ES-I3 (cell line): ENCODE results near the gene NET1.

Experiments
- H3K36me3 ChIP-seq: 2 replicates; pipeline ENCODE4 v1.6.1; 2013; ENCODE audit warnings: mild to moderate bottlenecking, low read length, control low read depth, moderate library complexity; ENCODE audit not compliant: insufficient read depth
- H3K4me1 ChIP-seq: 2 replicates; pipeline ENCODE4 v1.6.1; 2013; ENCODE audit warnings: mild to moderate bottlenecking, control low read depth, low read length; ENCODE audit not compliant: insufficient read depth
- H3K9ac ChIP-seq: 2 replicates; pipeline ENCODE4 v1.6.1; 2013; ENCODE audit warnings: low read depth, mild to moderate bottlenecking, low read length, moderate library complexity
- H3K9me3 ChIP-seq: 2 replicates; pipeline ENCODE4 v1.6.1; 2013; ENCODE audit warnings: mild to moderate bottlenecking, low read length, moderate library complexity; ENCODE audit not compliant: control insufficient read depth, insufficient read depth

NET1 gene

GRCh38 chr10:5485948-5486852, 73.8 kb downstream of the NET1 start:
- H3K9ac ChIP-seq, result no peak overlapping the region

DNA sequence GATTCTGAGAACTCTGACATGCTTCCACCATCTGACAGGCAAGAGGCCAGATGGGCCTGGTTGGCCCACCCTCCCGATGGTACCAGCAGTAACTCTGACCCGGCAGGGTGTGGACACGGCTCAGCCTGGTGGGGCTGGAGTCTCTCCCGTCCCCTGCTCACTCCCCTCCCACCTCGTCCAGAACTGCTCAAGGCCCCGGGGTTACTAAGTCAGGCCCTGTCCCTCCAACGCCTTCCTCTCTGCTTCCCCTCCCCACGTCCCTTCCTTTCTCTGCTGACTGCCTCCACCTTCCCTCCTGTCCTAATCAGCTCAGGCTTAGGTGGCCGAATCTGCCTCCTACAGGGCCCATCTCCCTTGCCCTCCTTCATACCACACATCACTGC, 74.5 kb downstream of the NET1 start:
- no peaks in the 10 kb centered on the region for H3K36me3 ChIP-seq
- H3K9me3 ChIP-seq, result peaks cover 3% of the 10 kb centered on the region
- no peak overlapping the region for H3K9ac ChIP-seq
- H3K4me1 ChIP-seq, result peaks cover 23% of the 10 kb centered on the region

More at GRCh38 chr10:5485948-5486852, 73.8 kb downstream of the NET1 start:
- H3K4me1 ChIP-seq, result peaks cover 23% of the 10 kb centered on the region
- H3K36me3 ChIP-seq, result no peaks in the 10 kb centered on the region
- H3K9me3 ChIP-seq, result no peaks in the 10 kb centered on the region; the same call in 1 of the 2 replicates

DNA sequence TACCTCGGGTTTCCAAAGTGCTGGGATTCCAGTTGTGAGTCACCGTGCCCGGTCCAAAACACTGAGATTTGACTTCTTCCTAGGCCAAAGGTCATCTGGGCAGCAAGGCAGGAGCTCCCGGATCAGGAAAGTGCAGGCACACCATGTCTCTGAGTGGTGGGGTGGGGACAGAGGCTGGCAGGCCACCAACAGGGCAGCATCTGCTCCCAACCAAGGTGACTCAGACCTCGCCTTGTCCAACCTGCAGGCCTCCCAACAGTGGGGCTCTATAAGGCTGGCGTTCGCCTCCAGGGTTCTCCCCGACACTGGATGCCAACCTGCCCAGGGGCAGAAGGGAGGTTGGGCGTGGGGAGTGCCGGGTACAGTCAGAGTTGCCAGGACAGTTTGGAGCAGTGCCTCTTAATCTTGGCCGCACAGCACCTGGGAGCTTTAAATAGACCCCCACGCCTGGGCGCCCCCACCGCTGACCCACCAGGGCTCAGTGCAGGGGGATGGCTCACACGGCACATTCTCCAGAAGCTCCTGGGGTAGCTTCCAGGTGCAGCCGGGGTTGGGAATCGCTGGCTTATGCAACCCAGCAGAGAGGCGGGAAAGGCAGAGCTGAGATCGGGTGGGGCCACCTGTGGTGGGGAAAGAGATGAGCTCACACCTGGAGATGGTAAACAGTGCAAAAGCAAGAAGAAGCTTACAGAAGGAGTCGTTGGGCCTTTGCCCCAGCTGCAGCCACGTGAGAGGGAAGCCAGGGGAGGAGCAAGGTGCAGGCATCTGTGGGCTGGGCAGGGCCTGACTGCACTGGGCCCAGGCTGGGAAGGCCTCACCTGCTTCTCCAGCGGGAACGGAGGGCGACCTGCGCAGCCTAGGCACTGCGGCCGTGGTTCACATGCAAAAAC, 76.2 kb downstream of the NET1 start:
- Histone ChIP-seq H3K36me3 (no peaks in the 10 kb centered on the region), H3K9me3 (peaks cover 9% of the 10 kb centered on the region), H3K9ac (no peak overlapping the region), H3K4me1 (peaks cover 23% of the 10 kb centered on the region)

GRCh38 chr10:5490032-5490431, 77.7 kb downstream of the NET1 start:
- Histone ChIP-seq H3K4me1 (peaks cover 23% of the 10 kb centered on the region), H3K9me3 (peaks cover 9% of the 10 kb centered on the region), H3K36me3 (no peaks in the 10 kb centered on the region), H3K9ac (no peak overlapping the region)

- no peak overlapping the region for H3K9ac ChIP-seq
- H3K36me3 ChIP-seq, result no peaks in the 10 kb centered on the region
- H3K4me1 ChIP-seq, result peaks cover 23% of the 10 kb centered on the region
- peaks cover 9% of the 10 kb centered on the region for H3K9me3 ChIP-seq
Observed at GRCh38 chr10:5490698-5491464, 78.5 kb downstream of the NET1 start.

DNA sequence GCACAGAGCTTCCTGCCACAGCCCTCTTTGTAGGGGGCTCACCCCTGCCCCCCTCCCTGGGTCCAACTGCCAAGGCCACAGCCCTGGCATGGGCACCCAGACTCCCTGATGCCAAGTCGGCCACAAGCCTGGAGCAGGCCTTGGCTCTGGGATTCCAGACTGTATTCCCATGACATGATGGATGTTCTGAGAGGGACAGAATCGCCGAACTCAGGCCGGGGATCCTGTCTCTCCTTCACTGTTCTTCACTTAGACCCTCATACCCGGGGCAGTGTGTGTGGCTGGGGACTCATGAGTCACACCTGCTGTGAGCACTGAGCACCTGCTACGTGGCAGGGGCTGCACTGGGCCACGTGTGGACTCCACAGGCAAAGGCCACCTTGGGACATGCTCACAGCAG, 79.1 kb downstream of the NET1 start:
- no peaks in the 10 kb centered on the region for H3K36me3 ChIP-seq
- H3K9me3 ChIP-seq, result peaks cover 9% of the 10 kb centered on the region
- H3K4me1 ChIP-seq, result peaks cover 19% of the 10 kb centered on the region

DNA sequence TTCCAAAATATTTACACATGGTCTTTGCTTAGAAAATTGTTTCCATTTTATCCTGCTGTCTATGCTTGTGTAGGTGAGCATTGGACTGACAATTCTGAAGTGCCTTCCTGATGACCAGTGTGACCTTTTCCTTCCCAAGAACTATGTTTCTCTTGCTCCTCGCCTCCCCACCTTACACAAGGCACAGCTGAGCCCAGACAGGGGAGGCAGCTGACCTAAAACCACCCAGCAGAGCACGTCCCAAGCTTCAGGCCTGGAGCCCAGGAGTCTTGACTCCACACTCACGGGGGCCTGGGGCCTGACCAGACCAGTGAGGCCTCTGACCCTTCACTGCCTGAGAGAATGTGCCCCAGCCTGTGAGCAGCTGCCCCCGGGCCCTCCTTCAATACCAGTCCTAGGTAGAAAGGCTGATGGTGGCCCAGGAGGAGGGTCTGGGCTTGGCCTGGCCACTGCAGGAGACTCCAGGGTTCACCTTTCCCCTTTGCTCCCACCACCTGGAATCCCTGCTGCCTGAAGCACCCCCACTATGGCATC, 80.0 kb downstream of the NET1 start:
- H3K9me3 ChIP-seq, result peaks cover 9% of the 10 kb centered on the region
- H3K9ac ChIP-seq, result no peak overlapping the region
- H3K36me3 ChIP-seq, result no peaks in the 10 kb centered on the region
- H3K4me1 ChIP-seq, result peaks cover 10% of the 10 kb centered on the region; the same call in 1 of the 2 replicates

More for the DNA sequence above, 79.1 kb downstream of the NET1 start:
- no peak overlapping the region for H3K9ac ChIP-seq

DNA sequence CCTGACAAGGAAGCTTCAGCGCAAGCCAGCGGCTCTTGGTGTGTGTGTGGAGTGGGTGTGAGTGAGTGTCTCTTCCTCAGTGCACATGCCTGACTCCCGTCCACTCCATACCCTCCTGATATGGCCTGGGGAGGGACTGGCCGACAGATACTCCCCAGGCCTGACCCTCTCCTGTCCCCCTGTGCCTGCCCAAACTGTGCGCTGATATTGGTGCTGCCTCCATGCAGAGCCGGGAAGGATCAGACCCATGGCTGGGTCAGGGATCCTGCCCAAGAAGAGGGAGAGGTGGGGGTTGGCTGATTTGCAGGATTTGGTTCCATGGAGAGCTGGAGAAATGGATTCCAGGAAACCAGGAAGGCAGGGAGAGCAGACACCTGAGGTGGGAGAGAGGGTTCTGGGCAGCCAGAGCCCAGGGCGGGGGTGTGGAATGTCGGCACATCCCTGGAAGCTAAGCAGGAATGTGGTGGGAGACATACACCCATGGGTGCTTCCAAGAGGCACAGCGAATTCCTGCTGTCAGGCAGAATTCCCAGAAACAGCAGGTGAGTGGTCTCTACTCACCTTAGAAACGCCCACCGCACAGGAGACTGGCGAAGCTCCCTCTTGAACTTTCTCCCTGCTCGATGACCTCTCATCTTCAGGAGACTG, 80.7 kb downstream of the NET1 start:
- H3K4me1 ChIP-seq, result peaks cover 7% of the 10 kb centered on the region; the same call in 1 of the 2 replicates

DNA sequence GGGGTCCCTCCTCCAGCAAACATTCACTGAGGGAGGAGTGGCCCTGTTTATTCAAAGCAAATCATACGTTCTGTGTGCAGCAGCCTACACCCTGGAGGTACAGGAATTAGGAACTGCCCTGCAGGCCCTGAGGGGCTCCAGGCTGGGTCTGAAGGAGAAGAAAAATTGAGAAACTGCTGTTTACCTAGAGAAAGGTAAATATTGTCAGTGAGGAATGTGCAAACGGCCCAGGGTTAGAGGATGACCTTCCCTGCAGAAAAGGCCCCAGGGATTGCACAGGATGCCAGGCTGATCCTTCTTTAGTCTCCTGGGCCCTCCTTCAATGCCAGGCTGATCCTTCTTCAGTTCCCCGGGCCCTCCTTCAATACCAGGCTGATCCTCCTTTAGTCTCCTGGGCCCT, 81.3 kb downstream of the NET1 start:
- Histone ChIP-seq H3K9me3 (peaks cover 9% of the 10 kb centered on the region), H3K9ac (no peak overlapping the region), H3K36me3 (no peaks in the 10 kb centered on the region), H3K4me1 (peaks cover 3% of the 10 kb centered on the region; the same call in 1 of the 2 replicates)

More for the DNA sequence above, 80.7 kb downstream of the NET1 start:
- Histone ChIP-seq H3K9ac (no peak overlapping the region), H3K36me3 (no peaks in the 10 kb centered on the region), H3K9me3 (peaks cover 9% of the 10 kb centered on the region)

DNA sequence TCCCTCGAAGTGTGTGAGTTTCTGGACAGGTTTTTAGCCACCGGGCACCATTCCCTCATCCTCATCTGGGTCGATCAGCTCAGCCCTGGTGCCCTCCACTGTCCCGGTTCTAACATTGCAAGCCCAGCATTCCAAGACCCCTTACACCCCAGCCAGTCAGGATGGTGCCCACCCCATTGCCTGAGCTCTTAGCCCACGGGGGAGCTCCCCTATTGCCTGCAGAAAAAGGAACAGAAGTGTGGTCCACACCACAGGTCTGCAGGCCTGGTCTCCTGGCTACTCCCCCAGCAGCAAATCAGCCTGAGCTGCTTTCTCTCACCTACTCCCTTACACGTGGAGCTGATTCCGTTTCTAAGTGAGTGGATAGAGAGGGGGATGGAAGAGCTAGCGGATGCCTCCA, 82.3 kb downstream of the NET1 start:
- Histone ChIP-seq H3K4me1 (peaks cover 3% of the 10 kb centered on the region; the same call in 1 of the 2 replicates), H3K36me3 (no peaks in the 10 kb centered on the region), H3K9ac (no peak overlapping the region), H3K9me3 (peaks cover 9% of the 10 kb centered on the region)

DNA sequence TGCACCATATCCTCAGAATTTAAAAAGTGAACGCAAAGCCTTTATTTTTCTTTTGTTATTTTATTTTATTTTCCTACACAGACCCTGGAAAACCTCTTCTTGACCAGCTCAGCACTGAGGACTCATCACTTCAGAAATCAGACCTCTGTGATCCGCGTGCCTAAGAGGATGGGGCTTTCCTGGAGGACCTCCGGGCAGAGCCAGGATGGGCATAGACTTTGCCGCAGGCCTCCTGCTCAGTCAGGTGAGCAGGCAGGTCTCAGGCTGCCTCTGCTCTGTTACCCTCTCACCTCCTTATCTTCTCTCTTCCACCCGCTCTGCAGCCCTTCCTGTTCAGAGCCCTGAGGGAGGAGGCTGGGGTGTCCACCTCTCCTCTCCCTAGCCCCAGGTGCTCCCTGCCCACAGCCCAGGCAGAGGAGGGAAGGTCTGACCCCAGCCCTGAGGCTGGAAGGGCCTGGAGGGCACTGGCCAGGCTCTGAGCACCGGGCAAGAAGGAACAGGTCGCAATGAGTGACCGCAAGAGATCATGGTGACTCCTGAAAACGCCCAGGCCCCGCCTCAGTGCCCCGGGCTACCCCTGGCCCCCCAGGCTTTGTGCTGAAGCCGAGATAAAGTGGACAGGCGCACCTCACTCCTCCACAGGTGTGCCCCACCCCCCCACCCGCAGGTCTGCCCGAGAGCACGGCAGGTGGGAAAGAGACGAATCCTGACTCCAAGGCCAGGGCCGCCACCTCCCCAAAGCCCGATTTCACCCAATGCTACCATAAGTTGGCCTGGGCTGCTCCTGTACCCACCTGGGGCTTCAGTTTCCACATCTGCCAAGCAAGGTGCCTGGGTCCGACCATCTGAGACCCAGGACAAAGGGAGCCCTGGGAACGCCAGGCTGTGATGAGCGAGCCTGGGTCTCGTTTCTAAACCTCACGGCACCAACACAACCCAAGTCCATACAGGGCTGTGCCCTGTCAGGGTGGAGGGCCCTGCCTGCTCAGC, 84.2 kb downstream of the NET1 start:
- Histone ChIP-seq H3K9ac (no peak overlapping the region), H3K9me3 (peaks cover 9% of the 10 kb centered on the region), H3K4me1 (peaks cover 3% of the 10 kb centered on the region; the same call in 1 of the 2 replicates), H3K36me3 (no peaks in the 10 kb centered on the region)

DNA sequence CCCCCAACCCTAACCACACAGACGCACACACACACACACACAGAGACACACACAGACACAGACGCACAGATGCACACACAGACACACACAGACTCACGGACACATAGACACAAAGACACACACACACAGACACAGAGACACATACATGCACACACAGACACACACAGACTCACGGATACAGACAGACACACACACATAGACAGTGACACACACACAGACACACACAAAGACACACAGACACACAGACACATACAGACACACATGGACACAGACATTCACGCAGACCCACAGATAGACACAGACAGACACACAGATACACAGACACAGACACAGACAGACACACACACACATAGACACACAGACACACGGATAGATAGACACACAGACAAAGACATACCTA, 84.9 kb downstream of the NET1 start:
- Histone ChIP-seq H3K4me1 (peaks cover 3% of the 10 kb centered on the region; the same call in 1 of the 2 replicates), H3K9me3 (peaks cover 1% of the 10 kb centered on the region; the same call in 1 of the 2 replicates), H3K36me3 (no peaks in the 10 kb centered on the region), H3K9ac (no peak overlapping the region)
